Endothelial cell of umbilical vein (primary cell): Measurements from ENCODE around the gene SLC7A6OS. TPM values are rescaled to one million over a fixed set of nuclear protein-coding genes. Genes with fewer than 3 reads are reported as not detected.

Source experiments
- BruUV-seq: library from RNA; stranded (reverse); fragments of 400-500 nt; replicated peaks from 2 replicates; lab custom pipeline; 2021; lab: Mats Ljungman, UMichigan
- CTCF ChIA-PET: fragments of 300-600, 350-600 bp; sonication (Branson Sonifier 250); formaldehyde crosslinking; loops from one replicate; lab custom pipeline; 2021; ENCODE audit warnings: antibody characterized with exemption, inconsistent platforms; lab: Charles Lee
- POLR2A ChIA-PET: fragments of 300-600, 350-600 bp; sonication (Branson Sonifier 250); formaldehyde crosslinking; loops from one replicate; lab custom pipeline; 2021; ENCODE audit warnings: antibody characterized with exemption, inconsistent platforms; lab: Charles Lee
- DNase-seq: peaks from one replicate; pipeline ENCODE4 v3.0.0-alpha.2; 2011; ENCODE audit warnings: low read depth, low spot score
- FAIRE-seq: peaks from 2 replicates; lab custom pipeline; 2011; peaks lifted over from hg19 to GRCh38; lab: Jason Lieb, UNC
- H2AFZ ChIP-seq: 2 replicates; pipeline ENCODE4 v1.6.0; 2012; ENCODE audit warnings: low read depth, low read length, control low read depth, inconsistent platforms
- H3K27ac ChIP-seq: 2 replicates; pipeline ENCODE4 v1.5.1; 2011; ENCODE audit warnings: low read depth, mild to moderate bottlenecking, control low read depth, low read length, moderate library complexity; ENCODE audit not compliant: insufficient read depth
- H3K27me3 ChIP-seq, 2 experiments: 2 replicates each; pipeline versions ENCODE4 v1.6.0 to v1.6.1; 2011; ENCODE audit warnings: low read length in 2 of 2, mixed read lengths in 1 of 2; ENCODE audit not compliant: control insufficient read depth in 2 of 2, insufficient read depth in 2 of 2
- H3K36me3 ChIP-seq, 2 experiments: 2 replicates in 1 of 2; 3 replicates in 1 of 2; pipeline ENCODE4 v1.5.1; 2011; ENCODE audit warnings: low read length in 2 of 2, mild to moderate bottlenecking in 1 of 2, moderate library complexity in 1 of 2; ENCODE audit not compliant: control insufficient read depth in 2 of 2, insufficient read depth in 2 of 2; ENCODE audit errors: extremely low read depth in 1 of 2
- H3K4me1 ChIP-seq: 3 replicates; pipeline ENCODE4 v1.5.1; 2011; ENCODE audit warnings: mild to moderate bottlenecking, low read length; ENCODE audit not compliant: control insufficient read depth, insufficient read depth; ENCODE audit errors: extremely low read depth
- H3K4me2 ChIP-seq: 2 replicates; pipeline ENCODE4 v1.6.1; 2011; ENCODE audit warnings: low read length, control low read depth, mixed read lengths; ENCODE audit not compliant: insufficient read depth
- H3K4me3 ChIP-seq, 3 experiments: fragments of 200-600 bp in 1 of 3; sonication (generic), shearing (Covaris generic) in 1 of 3; replicated peaks in 1 of 3; 2 replicates each; pipeline ENCODE4 v1.5.1; 2011 to 2016; ENCODE audit warnings: control low read depth in 3 of 3, low read length in 3 of 3, mild to moderate bottlenecking in 2 of 3, inconsistent platforms in 1 of 3, low read depth in 1 of 3, moderate library complexity in 1 of 3; ENCODE audit not compliant: insufficient read depth in 1 of 3
- H3K79me2 ChIP-seq: 2 replicates; pipeline ENCODE4 v1.6.0; 2012; ENCODE audit warnings: low read length, inconsistent platforms; ENCODE audit not compliant: control insufficient read depth, insufficient read depth
- H3K9ac ChIP-seq: replicated peaks from 2 replicates; pipeline ENCODE3; 2011; ENCODE audit warnings: low read length, control low read depth; ENCODE audit not compliant: insufficient read depth; ENCODE audit errors: extremely low read depth
- H3K9me1 ChIP-seq: replicated peaks from 3 replicates; pipeline ENCODE4 v1.6.0; 2011; ENCODE audit warnings: mild to moderate bottlenecking, low read length; ENCODE audit not compliant: control insufficient read depth, insufficient read depth; ENCODE audit errors: extremely low read depth
- H3K9me3 ChIP-seq: replicated peaks from 2 replicates; pipeline ENCODE4 v1.5.1; 2012; ENCODE audit warnings: low read length, inconsistent platforms; ENCODE audit not compliant: control insufficient read depth, insufficient read depth
- H4K20me1 ChIP-seq: replicated peaks from 2 replicates; pipeline ENCODE3; 2011; ENCODE audit warnings: mild to moderate bottlenecking, low read length; ENCODE audit not compliant: control insufficient read depth, insufficient read depth; ENCODE audit errors: extremely low read depth
- EZH2 ChIP-seq: IDR thresholded peaks from 2 replicates; pipeline ENCODE4 v1.6.1; 2012; ENCODE audit warnings: borderline replicate concordance, low read depth, mild to moderate bottlenecking, moderate library complexity, low read length, inconsistent platforms; ENCODE audit not compliant: severe bottlenecking
- FOS ChIP-seq: IDR thresholded peaks from 2 replicates; pipeline ENCODE4 v1.6.1; 2011; ENCODE audit warnings: mild to moderate bottlenecking, low read length, moderate library complexity, borderline replicate concordance; ENCODE audit not compliant: insufficient read depth
- GATA2 ChIP-seq: IDR thresholded peaks from 2 replicates; pipeline ENCODE4 v1.7.0; 2011; ENCODE audit warnings: low read depth, mild to moderate bottlenecking, moderate library complexity, mixed read lengths, low read length; ENCODE audit not compliant: insufficient read length, insufficient read depth
- JUN ChIP-seq: IDR thresholded peaks from 2 replicates; pipeline ENCODE4 v1.6.1; 2011; ENCODE audit warnings: borderline replicate concordance, low read depth; ENCODE audit not compliant: insufficient read length, insufficient read depth
- MYC ChIP-seq: IDR thresholded peaks from one replicate; pipeline ENCODE4 v1.6.1; 2011; ENCODE audit warnings: mild to moderate bottlenecking, low read depth, low read length
- POLR2A ChIP-seq: IDR thresholded peaks from 2 replicates; pipeline ENCODE4 v1.6.1; 2012; ENCODE audit warnings: low read depth, mild to moderate bottlenecking, control low read depth, low read length
- POLR2AphosphoS5 ChIP-seq: IDR thresholded peaks from 2 replicates; pipeline ENCODE4 v1.6.1; 2012; ENCODE audit warnings: low read depth, mild to moderate bottlenecking, control low read depth, low read length, moderate library complexity; ENCODE audit not compliant: insufficient read depth
- dilution Hi-C: fragments of 300-500 bp; cut with MboI; formaldehyde crosslinking; loops from one replicate; pipeline ENCODE4 v1.15.0; 2019; ENCODE audit warnings: low sequenced_read_pairs; ENCODE audit not compliant: extremely low pct_ligation_motif_present
- intact Hi-C: fragments of 100-400 bp; cut with micrococcal nuclease; formaldehyde crosslinking; loops from one replicate; pipeline ENCODE4 v1.10.0; 2022
- polyA plus RNA-seq, 4 experiments: library from polyadenylated mRNA; depleted of rRNA in 3 of 4; stranded (reverse) in 3 of 4; unstranded in 1 of 4; fragments of >200 nt; gene quantifications; 2 replicates each; pipeline versions ENCODE4 v1.2.1 to v1.2.3, GENCODE V29; 2011 to 2012; ENCODE audit warnings: missing spikeins in 1 of 4
- total RNA-seq: library from RNA; stranded (reverse); gene quantifications from 2 replicates; pipeline ENCODE4 v1.2.3, GENCODE V29; 2021
- TF ChIP-seq, protein P1 (sequence below), 2 donors: IDR thresholded peaks; 1 replicate in 1 of 2; 2 replicates in 1 of 2; pipeline ENCODE4 v1.5.1; 2011; ENCODE audit warnings: low read length in 2 of 2, mild to moderate bottlenecking in 2 of 2, moderate library complexity in 2 of 2, control low read depth in 1 of 2, inconsistent platforms in 1 of 2, low read depth in 1 of 2; ENCODE audit not compliant: insufficient read depth in 1 of 2; ENCODE audit errors: extremely low read depth in 1 of 2
- TF ChIP-seq, protein P2 (sequence below): IDR thresholded peaks from 2 replicates; pipeline ENCODE4 v1.6.1; 2011; ENCODE audit not compliant: insufficient read depth, insufficient read length

SLC7A6OS gene
- total and polyA plus RNA-seq, 2 donors (not counting 3 experiments of a cell fraction or from before 2014, with no cell fraction given): 8.3 to 22.9 TPM

DNA sequence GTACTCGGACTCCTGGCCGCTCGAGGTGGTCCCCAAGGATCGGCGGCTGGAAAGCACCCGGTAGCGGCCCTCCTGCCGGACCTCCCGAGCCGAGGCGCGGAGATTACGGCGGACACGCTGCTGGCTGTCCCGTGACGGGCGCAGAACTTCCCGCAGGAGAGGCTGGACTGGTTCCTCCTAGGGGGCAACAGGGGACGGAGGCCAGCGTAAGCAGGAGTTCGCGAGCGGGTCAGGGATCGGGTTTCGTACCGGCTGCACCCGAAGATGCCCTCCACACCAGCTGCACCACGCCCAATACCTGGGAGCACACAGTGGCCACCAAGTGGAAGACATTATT lies 341 bp downstream of the SLC7A6OS start:
- H3K4me2 ChIP-seq: peak overlapping the region; percentile 39
- peaks cover 20% of the 10 kb centered on the region for H3K4me1 ChIP-seq
- intact Hi-C loops (loop anchor here (1.0 to 2.0 kb wide), 3 partner anchors 14 to 45 kb away; no protein-coding TSS in a partner anchor), dilution Hi-C loops (no loop called here)
- peak overlapping the region; percentile 92 for H2AFZ ChIP-seq
- H3K9ac ChIP-seq: peak overlapping the region; percentile 85
- DNase-seq (no peak), FAIRE-seq (no peak)
- peak overlapping the region; percentile 80 to 84 (median 83) for H3K4me3 ChIP-seq
- no peaks in the 10 kb centered on the region for H3K27me3 ChIP-seq
- no peaks in the 10 kb centered on the region for H3K9me3 ChIP-seq
- BruUV-seq: TSS peak; percentile 49
- peaks cover 5 to 9% of the 10 kb centered on the region in 2 experiments for H3K36me3 ChIP-seq
- no peaks in the 10 kb centered on the region for H3K9me1 ChIP-seq
- ChIA-PET POLR2A (interaction anchor here (0.8 to 1.4 kb wide), 9 partner anchors 11 to 650 kb away, joined by 3 to 7 read pairs (median 3); partner anchors contain the start of gene ACD), CTCF (interaction anchor here (0.6 to 2.0 kb wide), 11 partner anchors 14 to 65 kb away, joined by 3 to 51 read pairs (median 4); partner anchors contain the start of genes PLA2G15 and SLC7A6)
- H3K79me2 ChIP-seq: peaks cover 65% of the 10 kb centered on the region
- TF ChIP-seq, protein P1, sequence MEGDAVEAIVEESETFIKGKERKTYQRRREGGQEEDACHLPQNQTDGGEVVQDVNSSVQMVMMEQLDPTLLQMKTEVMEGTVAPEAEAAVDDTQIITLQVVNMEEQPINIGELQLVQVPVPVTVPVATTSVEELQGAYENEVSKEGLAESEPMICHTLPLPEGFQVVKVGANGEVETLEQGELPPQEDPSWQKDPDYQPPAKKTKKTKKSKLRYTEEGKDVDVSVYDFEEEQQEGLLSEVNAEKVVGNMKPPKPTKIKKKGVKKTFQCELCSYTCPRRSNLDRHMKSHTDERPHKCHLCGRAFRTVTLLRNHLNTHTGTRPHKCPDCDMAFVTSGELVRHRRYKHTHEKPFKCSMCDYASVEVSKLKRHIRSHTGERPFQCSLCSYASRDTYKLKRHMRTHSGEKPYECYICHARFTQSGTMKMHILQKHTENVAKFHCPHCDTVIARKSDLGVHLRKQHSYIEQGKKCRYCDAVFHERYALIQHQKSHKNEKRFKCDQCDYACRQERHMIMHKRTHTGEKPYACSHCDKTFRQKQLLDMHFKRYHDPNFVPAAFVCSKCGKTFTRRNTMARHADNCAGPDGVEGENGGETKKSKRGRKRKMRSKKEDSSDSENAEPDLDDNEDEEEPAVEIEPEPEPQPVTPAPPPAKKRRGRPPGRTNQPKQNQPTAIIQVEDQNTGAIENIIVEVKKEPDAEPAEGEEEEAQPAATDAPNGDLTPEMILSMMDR (IDR thresholded peaks at IDR 0.05; ENCODE audit: extremely low read depth in 1 of 2, insufficient read depth in 1 of 2, low read depth in 1 of 2, low read length in 2 of 2): no peak
- TF ChIP-seq MYC: no peak
- TF ChIP-seq GATA2: no peak
- TF ChIP-seq POLR2AphosphoS5: no peak
- TF ChIP-seq, protein P2, sequence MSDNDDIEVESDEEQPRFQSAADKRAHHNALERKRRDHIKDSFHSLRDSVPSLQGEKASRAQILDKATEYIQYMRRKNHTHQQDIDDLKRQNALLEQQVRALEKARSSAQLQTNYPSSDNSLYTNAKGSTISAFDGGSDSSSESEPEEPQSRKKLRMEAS: no peak
- TF ChIP-seq FOS: no peak
- TF ChIP-seq POLR2A: no peak
- no peak for TF ChIP-seq JUN
- TF ChIP-seq EZH2: no peak
- peak overlapping the region; percentile 58 for H3K27ac ChIP-seq
- no peaks in the 10 kb centered on the region for H4K20me1 ChIP-seq
